ENCODE measurements around the gene WDR27. TPM values are rescaled to one million over a fixed set of nuclear protein-coding genes. Genes with fewer than 3 reads are reported as not detected.
"Not testable (repeated sequence)": the region's sequence is repeated elsewhere in the genome, so short reads cannot be mapped to it uniquely, and the experiment has no call there.

WDR27 gene
- total and polyA plus RNA-seq, 9 donors: 16.6 to 53.4 (median 38.7) TPM

GRCh38 chr6:169520104-169520503 lies 181.7 kb downstream of the WDR27 start:
- peaks cover 0 to 4% of the 10 kb centered on the region in 2 donors for H3K9me3 ChIP-seq
- no peak for TF ChIP-seq CTCF (IDR thresholded peaks at IDR 0.05)
- TF ChIP-seq EP300 (IDR thresholded peaks at IDR 0.05): no peak
- TF ChIP-seq POLR2A (IDR thresholded peaks at IDR 0.05): no peak
- H3K4me3 ChIP-seq: no peak overlapping the region
- H3K27me3 ChIP-seq: no peaks in the 10 kb centered on the region
- no peaks in the 10 kb centered on the region for H3K36me3 ChIP-seq
- WGBS, 3 donors: 80 to 90% (median 88%) methylated on average over 2 of the region's 2 CpGs
- intact Hi-C loops (cut with DNase I): no loop called here
- no peak overlapping the region for H3K27ac ChIP-seq
- no peak for DNase-seq
- no peaks in the 10 kb centered on the region for H3K4me1 ChIP-seq (ENCODE audit: insufficient read depth)

GRCh38 chr6:169518451-169518850 lies 183.4 kb downstream of the WDR27 start:
- intact Hi-C loops (cut with DNase I): no loop called here
- TF ChIP-seq CTCF (IDR thresholded peaks at IDR 0.05) (no peak), POLR2A (IDR thresholded peaks at IDR 0.05) (no peak)
- Histone ChIP-seq H3K27me3 (no peaks in the 10 kb centered on the region), H3K27ac (no peak overlapping the region), H3K4me1 (ENCODE audit: insufficient read depth) (no peaks in the 10 kb centered on the region), H3K36me3 (no peaks in the 10 kb centered on the region), H3K4me3 (no peak overlapping the region), H3K9me3 (peaks cover 0 to 4% of the 10 kb centered on the region in 2 donors)
- DNase-seq: no peak

GRCh38 chr6:169513478-169514193 lies 188.2 kb downstream of the WDR27 start:
- Histone ChIP-seq H3K4me3 (no peak overlapping the region), H3K4me1 (ENCODE audit: insufficient read depth) (no peaks in the 10 kb centered on the region), H3K27ac (no peak overlapping the region), H3K27me3 (no peaks in the 10 kb centered on the region), H3K36me3 (no peaks in the 10 kb centered on the region), H3K9me3 (peaks cover 0 to 1% of the 10 kb centered on the region in 2 donors)
- DNase-seq: no peak
- WGBS, 3 donors: 90 to 96% (median 96%) methylated on average over 3 of the region's 3 CpGs
- intact Hi-C loops (cut with DNase I): no loop called here
- no peak for TF ChIP-seq EP300 (IDR thresholded peaks at IDR 0.05)
- no peak for TF ChIP-seq CTCF (IDR thresholded peaks at IDR 0.05)
- TF ChIP-seq POLR2A (IDR thresholded peaks at IDR 0.05): no peak

DNA sequence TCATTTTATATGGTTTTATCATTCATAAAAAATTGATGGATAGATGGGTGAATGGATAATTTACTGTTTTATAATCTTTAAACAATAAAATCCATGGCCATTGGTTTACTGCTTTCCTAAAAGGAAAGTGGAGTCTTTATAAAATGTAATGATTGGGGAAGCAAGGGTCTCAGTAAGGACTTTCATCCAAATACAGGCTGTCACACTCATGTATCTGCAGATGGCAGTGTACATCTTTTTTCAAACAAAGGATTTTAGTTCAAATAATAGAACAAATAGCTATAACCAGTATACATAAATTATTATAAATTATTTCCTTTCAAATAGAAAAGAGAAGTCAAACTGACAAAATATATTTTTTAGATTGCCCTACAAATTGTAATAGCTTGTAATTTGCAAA lies 190.0 kb downstream of the WDR27 start:
- DNase-seq; H3K4me1 ChIP-seq (ENCODE audit: insufficient read depth); H3K9me3 ChIP-seq; intact Hi-C loops (cut with DNase I); H3K36me3 ChIP-seq; H3K4me3 ChIP-seq; H3K27ac ChIP-seq; H3K27me3 ChIP-seq: not testable (repeated sequence)

- intact Hi-C loops (cut with DNase I): no loop called here
- TF ChIP-seq CTCF (IDR thresholded peaks at IDR 0.05) (no peak), EP300 (IDR thresholded peaks at IDR 0.05) (no peak), POLR2A (IDR thresholded peaks at IDR 0.05) (no peak)
- H3K4me1 ChIP-seq (ENCODE audit: insufficient read depth): no peaks in the 10 kb centered on the region
- H3K36me3 ChIP-seq: no peaks in the 10 kb centered on the region
- no peaks in the 10 kb centered on the region for H3K27me3 ChIP-seq
- no peak overlapping the region for H3K4me3 ChIP-seq
- no peak overlapping the region for H3K27ac ChIP-seq
- WGBS, 3 donors: 47 to 63% (median 51%) methylated on average over 1 of the region's 1 CpG
- DNase-seq: no peak
- no peaks in the 10 kb centered on the region for H3K9me3 ChIP-seq
Measured at GRCh38 chr6:169510871-169511270, 191.0 kb downstream of the WDR27 start.
